Hepatocyte (in vitro differentiated cells): ENCODE data around the gene BPIFB6.

Source experiments
- EZH2 ChIP-seq: fragments of 200-600 bp; sonication (generic); IDR thresholded peaks from 2 replicates; pipeline ENCODE4 v1.6.1; 2016; ENCODE audit warnings: antibody characterized with exemption, mild to moderate bottlenecking, borderline replicate concordance
- EZH2phosphoT487 ChIP-seq: fragments of 200-600 bp; sonication (generic); IDR thresholded peaks from one replicate; pipeline ENCODE4 v1.6.1; 2018; ENCODE audit warnings: antibody characterized with exemption, mild to moderate bottlenecking, low read depth, moderate library complexity; ENCODE audit not compliant: unreplicated experiment, severe bottlenecking
- TF ChIP-seq, protein P1 (sequence below): fragments of 200-600 bp; sonication (generic); IDR thresholded peaks from 2 replicates; pipeline ENCODE4 v1.5.1; 2016; ENCODE audit warnings: antibody characterized with exemption, mild to moderate bottlenecking; ENCODE audit not compliant: poor library complexity

- TF ChIP-seq EZH2 (no peak), EZH2phosphoT487 (no peak)
- TF ChIP-seq, protein P1, sequence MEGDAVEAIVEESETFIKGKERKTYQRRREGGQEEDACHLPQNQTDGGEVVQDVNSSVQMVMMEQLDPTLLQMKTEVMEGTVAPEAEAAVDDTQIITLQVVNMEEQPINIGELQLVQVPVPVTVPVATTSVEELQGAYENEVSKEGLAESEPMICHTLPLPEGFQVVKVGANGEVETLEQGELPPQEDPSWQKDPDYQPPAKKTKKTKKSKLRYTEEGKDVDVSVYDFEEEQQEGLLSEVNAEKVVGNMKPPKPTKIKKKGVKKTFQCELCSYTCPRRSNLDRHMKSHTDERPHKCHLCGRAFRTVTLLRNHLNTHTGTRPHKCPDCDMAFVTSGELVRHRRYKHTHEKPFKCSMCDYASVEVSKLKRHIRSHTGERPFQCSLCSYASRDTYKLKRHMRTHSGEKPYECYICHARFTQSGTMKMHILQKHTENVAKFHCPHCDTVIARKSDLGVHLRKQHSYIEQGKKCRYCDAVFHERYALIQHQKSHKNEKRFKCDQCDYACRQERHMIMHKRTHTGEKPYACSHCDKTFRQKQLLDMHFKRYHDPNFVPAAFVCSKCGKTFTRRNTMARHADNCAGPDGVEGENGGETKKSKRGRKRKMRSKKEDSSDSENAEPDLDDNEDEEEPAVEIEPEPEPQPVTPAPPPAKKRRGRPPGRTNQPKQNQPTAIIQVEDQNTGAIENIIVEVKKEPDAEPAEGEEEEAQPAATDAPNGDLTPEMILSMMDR, result no peak
Measured at GRCh38 chr20:33081411-33082154, 50.1 kb downstream of the BPIFB6 start.
